GM18508 (cell line): Measurements from ENCODE around the gene NDUFC1.

Experiments used
- ATAC-seq: cut with Tn5 transposase; IDR thresholded peaks from one replicate; pipeline ENCODE4 v1.9.1; 2021; ENCODE audit warnings: moderate number of reproducible peaks; ENCODE audit not compliant: insufficient read depth, unreplicated experiment

Gene NDUFC1

DNA sequence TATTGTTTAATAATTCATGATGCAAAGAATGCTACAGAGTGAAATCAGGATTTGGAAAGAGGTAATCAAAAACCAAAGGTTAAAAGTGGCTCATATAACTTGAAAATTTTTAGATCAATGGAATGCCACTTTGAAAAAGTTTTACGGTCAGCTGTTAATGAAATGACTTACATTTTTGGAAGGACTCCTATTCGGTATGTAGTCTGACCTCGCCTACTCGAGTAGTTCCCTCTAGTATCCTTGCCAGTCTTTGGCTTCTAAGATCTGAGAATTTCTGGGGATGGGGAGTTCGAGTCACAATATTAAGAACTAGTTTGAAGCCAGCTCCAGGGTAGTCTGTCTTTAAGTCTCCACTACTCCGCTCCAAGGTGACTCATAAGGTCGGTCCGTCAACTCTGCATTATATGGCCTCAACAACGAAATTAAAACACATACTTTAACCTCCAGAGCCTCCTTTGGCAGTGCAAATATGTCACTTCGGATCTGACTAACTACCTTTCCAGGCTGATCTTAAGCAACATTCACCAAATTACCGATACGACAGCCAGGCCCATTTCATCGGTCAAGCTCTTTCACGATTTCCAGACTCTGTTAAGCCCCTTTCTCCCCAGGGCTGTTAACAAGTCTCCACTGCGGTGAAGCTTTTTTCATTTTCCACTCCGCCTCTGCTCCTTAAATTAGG, 1.7 kb downstream of the NDUFC1 start:
- peak; percentile 7 for ATAC-seq

DNA sequence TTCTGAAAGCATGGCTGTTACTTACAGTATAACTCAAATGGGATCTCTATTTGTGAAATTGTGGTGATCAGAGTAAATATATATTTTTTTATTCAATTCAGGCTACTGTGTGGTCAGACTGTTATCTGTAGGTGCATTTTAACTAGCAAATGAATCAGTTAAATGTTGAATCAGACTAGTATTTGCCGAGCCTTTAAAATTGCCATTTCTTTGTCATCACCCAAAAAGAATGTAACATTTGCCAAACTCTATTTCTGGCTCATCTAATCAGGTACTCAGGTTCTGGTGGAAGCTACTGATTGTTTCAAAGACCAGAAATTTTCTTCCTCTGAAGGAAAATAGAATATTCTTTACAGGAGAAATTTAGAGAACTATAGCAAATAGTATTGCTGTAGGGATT, 2.7 kb downstream of the NDUFC1 start:
- no peak for ATAC-seq

DNA sequence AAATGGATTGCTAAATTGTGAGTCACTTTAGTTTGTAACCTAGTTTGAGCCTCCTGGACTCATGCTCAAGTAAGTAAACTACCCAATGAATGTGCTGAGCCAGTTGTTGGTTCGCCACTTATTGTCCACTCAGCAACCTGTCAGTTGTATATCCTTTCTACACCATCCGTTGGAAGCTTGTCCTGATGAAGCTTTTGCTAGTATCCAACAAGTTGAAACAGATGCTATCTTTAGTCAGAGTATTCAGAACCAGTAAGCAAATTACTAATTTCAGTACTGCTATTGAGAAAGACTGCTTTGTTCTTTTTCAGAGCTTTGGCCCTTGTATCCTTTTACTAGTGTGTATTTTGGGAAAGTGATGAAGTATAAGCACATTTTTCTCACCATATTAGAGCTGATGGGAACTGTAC, 5.3 kb downstream of the NDUFC1 start:
- no peak for ATAC-seq

DNA sequence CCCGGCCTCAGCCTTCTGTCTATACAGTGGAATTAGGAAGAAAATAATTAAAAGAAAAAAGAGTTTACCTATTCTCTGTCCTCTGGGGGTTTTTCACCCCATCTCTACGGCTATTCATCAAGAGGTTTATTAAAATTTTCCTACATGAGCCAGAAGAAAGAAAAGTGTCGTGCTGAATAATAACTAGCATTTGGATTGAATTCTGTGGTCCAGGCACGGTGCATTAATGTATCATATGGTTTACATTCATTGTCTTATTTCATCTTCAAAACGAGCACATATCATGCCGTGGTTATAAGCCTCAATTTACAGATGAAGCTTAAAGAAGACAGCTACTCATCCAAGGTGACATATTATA, 6.4 kb downstream of the NDUFC1 start:
- no peak for ATAC-seq

DNA sequence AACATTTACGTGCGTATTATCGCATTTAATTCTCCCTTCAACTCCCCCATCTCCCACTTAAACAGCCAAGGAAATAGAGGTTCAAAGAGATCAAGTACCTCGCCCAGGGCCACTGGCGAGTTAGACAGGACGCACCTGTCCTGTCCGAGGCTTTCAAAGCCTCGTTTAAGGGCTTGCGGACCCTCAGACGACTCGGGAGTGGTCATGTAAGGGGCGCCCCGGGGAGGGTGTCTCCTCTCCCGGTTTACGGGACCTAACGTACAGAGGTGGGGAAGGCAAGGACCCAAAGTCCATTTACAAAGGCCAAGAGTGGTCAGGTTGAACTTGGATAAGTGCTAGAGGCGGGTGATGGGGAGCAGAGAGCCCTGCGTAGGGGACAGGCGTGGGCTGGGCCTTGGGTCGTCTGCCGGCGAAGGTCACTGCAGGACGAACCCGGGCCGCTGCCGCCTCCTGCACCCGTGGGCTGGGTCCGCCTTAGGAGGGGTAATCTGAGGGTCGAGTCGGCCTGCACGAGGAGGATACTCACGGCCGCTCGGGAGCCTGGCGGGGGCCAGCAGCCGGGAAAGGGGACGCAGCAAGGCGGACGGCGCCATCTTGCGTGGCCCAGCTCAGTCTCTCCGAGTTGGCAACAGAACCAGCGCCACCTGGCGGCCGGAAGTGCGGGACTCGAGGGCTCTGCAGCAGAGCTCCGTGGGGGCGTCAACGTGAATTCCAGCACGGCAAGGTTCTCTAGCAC, 6.9 kb downstream of the NDUFC1 start:
- peak; percentile 85 for ATAC-seq

GRCh38 chr4:139286186-139286698, 16.0 kb downstream of the NDUFC1 start:
- no peak for ATAC-seq

GRCh38 chr4:139282721-139283075, 19.6 kb downstream of the NDUFC1 start:
- no peak for ATAC-seq

- ATAC-seq, result no peak
Observed at GRCh38 chr4:139282065-139282720, 20.1 kb downstream of the NDUFC1 start.

- no peak for ATAC-seq
Observed at GRCh38 chr4:139279760-139280620, 22.3 kb downstream of the NDUFC1 start, which contains the start of gene MGARP. TSS of gene MGARP (minus strand) at chr4:139280225. CDS start at chr4:139280158, 67 bp downstream.

GRCh38 chr4:139278912-139279759, 23.1 kb downstream of the NDUFC1 start:
- no peak for ATAC-seq

GRCh38 chr4:139278485-139278884, 23.8 kb downstream of the NDUFC1 start:
- no peak for ATAC-seq

DNA sequence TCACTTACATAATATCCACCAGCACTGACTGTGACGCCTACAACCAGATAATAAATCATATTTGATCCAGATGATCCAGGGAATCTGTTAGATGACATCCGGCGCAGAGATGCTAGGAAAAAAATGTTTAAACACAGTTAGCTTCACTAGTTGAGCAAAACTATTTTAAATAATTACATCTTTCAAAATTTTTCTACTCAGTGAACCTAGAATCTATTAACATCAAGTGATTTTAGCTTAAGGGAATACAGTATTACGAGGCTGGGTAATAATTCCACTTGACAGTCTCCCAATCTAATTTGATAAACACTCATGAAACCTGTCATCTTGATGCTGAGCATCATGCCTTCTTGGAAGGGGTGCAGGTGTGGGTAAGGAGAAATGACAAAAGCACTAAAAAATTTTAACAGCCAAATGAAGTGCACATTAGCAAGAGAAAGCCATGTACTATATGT, 27.0 kb downstream of the NDUFC1 start:
- ATAC-seq, result no peak

DNA sequence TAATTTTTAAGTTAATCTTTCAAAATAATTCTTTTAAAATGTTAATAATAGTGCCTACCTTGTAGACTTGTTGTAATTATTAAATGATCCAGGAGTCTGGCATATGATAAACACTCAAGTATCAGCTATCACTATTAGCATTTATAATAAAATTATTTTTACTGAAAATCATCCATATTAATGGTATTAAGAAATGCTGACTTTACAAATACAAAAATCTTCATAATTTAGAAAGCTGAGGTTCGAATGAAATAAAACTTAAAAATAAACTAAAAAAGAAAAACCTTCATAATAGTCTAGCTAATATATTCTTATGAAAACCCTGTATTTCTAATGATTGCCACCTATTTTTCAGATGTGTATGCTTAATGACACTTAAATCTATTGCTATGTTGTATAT, 27.5 kb downstream of the NDUFC1 start:
- ATAC-seq, result no peak

GRCh38 chr4:139273835-139274234, 28.4 kb downstream of the NDUFC1 start:
- ATAC-seq, result no peak

- ATAC-seq, result no peak
Observed at GRCh38 chr4:139267301-139267700, 35.0 kb downstream of the NDUFC1 start.

- ATAC-seq, result peak; percentile 94
Observed at GRCh38 chr4:139266583-139267257, 35.6 kb downstream of the NDUFC1 start.

DNA sequence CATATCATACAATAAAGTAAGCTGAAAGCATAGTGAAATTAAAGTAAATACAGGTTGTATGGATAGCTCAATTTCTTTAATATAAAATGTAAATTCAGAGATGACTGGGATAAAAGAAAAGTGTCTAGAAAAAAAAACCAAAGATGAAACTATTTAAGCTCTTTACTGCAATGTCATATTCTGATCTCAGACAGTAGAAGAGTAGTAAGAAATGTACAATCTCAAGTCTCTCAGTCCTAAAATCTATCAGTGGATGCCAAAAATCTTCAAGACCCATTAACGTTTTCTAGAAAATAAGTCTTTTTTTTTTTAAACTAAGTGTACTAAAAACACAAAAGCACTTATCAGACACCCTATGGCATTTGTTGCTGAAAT, 36.1 kb downstream of the NDUFC1 start:
- ATAC-seq, result no peak

DNA sequence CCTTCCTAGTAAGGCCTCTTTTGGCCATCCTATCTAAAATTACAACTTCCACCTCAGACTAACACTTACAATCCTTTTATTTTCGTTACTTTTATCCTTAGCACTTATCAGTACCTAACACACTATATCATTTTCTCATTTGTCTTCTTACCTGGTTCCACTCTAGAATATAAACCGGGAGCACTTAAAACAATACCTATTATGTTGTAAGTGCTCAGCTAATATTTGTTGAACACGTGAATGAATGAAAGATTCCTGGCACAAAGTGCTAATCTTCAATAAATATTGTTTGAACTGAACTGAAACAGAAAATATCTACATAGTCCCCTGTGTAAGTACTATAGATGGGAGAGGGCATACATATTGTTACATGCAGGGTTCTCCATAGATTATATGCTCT, 36.6 kb downstream of the NDUFC1 start:
- ATAC-seq, result no peak

GRCh38 chr4:139256349-139256748, 45.9 kb downstream of the NDUFC1 start:
- no peak for ATAC-seq
